Fibroblast of lung (primary cell): Measurements from ENCODE around the gene GAS2L3. TPM values are rescaled to one million over a fixed set of nuclear protein-coding genes. Genes with fewer than 3 reads are reported as not detected.

Source experiments
- DNase-seq, 2 donors: peaks; one replicate each; pipeline versions ENCODE4 v3.0.0 to v3.0.0-alpha.2; 2010; ENCODE audit warnings: low read depth in 2 of 2
- H2AFZ ChIP-seq: 2 replicates; pipeline ENCODE4 v1.5.1; 2012; ENCODE audit warnings: low read length, control low read depth, inconsistent platforms
- H3K27ac ChIP-seq: 2 replicates; pipeline ENCODE4 v1.5.1; 2011; ENCODE audit warnings: low read length, control low read depth; ENCODE audit not compliant: insufficient read depth
- H3K27me3 ChIP-seq: 2 replicates; pipeline ENCODE4 v1.5.1; 2011; ENCODE audit warnings: mild to moderate bottlenecking, low read length; ENCODE audit not compliant: control insufficient read depth, insufficient read depth
- H3K36me3 ChIP-seq: 2 replicates; pipeline ENCODE4 v1.5.1; 2011; ENCODE audit warnings: low read length; ENCODE audit not compliant: control insufficient read depth, insufficient read depth
- H3K4me1 ChIP-seq: 2 replicates; pipeline ENCODE4 v1.5.1; 2011; ENCODE audit warnings: low read length; ENCODE audit not compliant: control insufficient read depth, insufficient read depth; ENCODE audit errors: extremely low read depth
- H3K4me2 ChIP-seq: 2 replicates; pipeline ENCODE4 v1.5.1; 2011; ENCODE audit warnings: low read length, control low read depth; ENCODE audit not compliant: insufficient read depth; ENCODE audit errors: extremely low read depth
- H3K4me3 ChIP-seq, 4 experiments: fragments of 200-600 bp in 1 of 4; sonication (generic) in 1 of 4; replicated peaks in 1 of 4; 2 replicates each; pipeline ENCODE4 v1.5.1; 2011 to 2016; ENCODE audit warnings: low read length in 4 of 4, low read depth in 3 of 4, mild to moderate bottlenecking in 3 of 4, control low read depth in 2 of 4, inconsistent platforms in 1 of 4, mixed read lengths in 1 of 4; ENCODE audit not compliant: insufficient read depth in 1 of 4; ENCODE audit errors: control extremely low read depth in 1 of 4
- H3K79me2 ChIP-seq: 2 replicates; pipeline ENCODE4 v1.5.1; 2012; ENCODE audit warnings: mild to moderate bottlenecking, low read length, inconsistent platforms; ENCODE audit not compliant: control insufficient read depth, insufficient read depth
- H3K9ac ChIP-seq: 2 replicates; pipeline ENCODE4 v1.5.1; 2011; ENCODE audit warnings: mild to moderate bottlenecking, low read length, control low read depth; ENCODE audit not compliant: insufficient read depth
- H3K9me3 ChIP-seq: 2 replicates; pipeline ENCODE4 v1.5.1; 2012; ENCODE audit warnings: low read depth, low read length; ENCODE audit not compliant: control insufficient read depth, insufficient read depth
- H4K20me1 ChIP-seq: 2 replicates; pipeline ENCODE4 v1.5.1; 2011; ENCODE audit warnings: low read length; ENCODE audit not compliant: control insufficient read depth, insufficient read depth; ENCODE audit errors: extremely low read depth
- EZH2 ChIP-seq: IDR thresholded peaks from 2 replicates; pipeline ENCODE4 v1.5.1; 2012; ENCODE audit warnings: low read length, control low read depth, mild to moderate bottlenecking; ENCODE audit errors: missing control alignments
- polyA plus RNA-seq, 2 donors: library from polyadenylated mRNA; depleted of rRNA in 1 of 2; stranded (reverse) in 1 of 2; unstranded in 1 of 2; fragments of >200 nt; gene quantifications; 2 replicates each; pipeline ENCODE4 v1.2.1, GENCODE V29; 2011 to 2012; ENCODE audit warnings: missing spikeins in 1 of 2
- total RNA-seq: library from RNA; depleted of rRNA; stranded (reverse); fragments of >200 nt; gene quantifications from 2 replicates; pipeline ENCODE4 v1.2.1, GENCODE V29; 2014
- TF ChIP-seq, protein P1 (sequence below), 2 donors: IDR thresholded peaks in 1 of 2; conservative IDR thresholded peaks in 1 of 2; 1 replicate in 1 of 2; 2 replicates in 1 of 2; pipeline ENCODE4 v1.5.1; 2011 to 2012; ENCODE audit warnings: low read length in 2 of 2, control low read depth in 1 of 2, inconsistent platforms in 1 of 2, low read depth in 1 of 2, mild to moderate bottlenecking in 1 of 2

The GAS2L3 gene
- total and polyA plus RNA-seq, 2 donors (not counting 1 experiment from before 2014, with no cell fraction given), result 13.2 to 33.4 TPM

DNA sequence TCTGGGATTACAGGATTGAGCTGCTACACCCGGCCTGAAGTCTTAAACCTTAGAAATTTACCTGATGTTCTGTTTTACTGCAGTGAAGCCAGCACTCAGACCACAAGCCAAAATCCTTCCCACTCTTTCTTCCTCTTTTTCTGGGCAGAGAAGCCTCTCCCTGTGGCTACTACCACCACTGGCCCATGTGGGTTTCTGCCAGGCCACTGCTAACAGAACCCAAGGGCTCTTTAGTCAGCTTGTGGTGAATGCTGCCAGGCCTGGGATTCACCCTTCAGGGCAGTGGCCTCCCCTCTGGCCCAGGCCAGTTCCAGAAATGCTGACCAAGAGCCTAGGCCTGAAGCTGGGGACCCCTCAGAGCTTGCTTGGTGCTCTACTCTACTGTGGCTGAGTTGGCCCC is 35.3 kb downstream of the GAS2L3 start:
- Histone ChIP-seq H3K27me3 (no peaks in the 10 kb centered on the region), H3K4me2 (no peak overlapping the region), H3K79me2 (peaks cover 8% of the 10 kb centered on the region), H4K20me1 (no peaks in the 10 kb centered on the region), H3K27ac (no peak overlapping the region), H3K9ac (no peak overlapping the region), H3K9me3 (no peaks in the 10 kb centered on the region), H2AFZ (no peak overlapping the region), H3K4me1 (no peaks in the 10 kb centered on the region), H3K36me3 (peaks cover 2% of the 10 kb centered on the region), H3K4me3 (no peak overlapping the region)
- TF ChIP-seq EZH2, result no peak
- TF ChIP-seq, protein P1, sequence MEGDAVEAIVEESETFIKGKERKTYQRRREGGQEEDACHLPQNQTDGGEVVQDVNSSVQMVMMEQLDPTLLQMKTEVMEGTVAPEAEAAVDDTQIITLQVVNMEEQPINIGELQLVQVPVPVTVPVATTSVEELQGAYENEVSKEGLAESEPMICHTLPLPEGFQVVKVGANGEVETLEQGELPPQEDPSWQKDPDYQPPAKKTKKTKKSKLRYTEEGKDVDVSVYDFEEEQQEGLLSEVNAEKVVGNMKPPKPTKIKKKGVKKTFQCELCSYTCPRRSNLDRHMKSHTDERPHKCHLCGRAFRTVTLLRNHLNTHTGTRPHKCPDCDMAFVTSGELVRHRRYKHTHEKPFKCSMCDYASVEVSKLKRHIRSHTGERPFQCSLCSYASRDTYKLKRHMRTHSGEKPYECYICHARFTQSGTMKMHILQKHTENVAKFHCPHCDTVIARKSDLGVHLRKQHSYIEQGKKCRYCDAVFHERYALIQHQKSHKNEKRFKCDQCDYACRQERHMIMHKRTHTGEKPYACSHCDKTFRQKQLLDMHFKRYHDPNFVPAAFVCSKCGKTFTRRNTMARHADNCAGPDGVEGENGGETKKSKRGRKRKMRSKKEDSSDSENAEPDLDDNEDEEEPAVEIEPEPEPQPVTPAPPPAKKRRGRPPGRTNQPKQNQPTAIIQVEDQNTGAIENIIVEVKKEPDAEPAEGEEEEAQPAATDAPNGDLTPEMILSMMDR (conservative IDR thresholded peaks at IDR 0.05 in 1 of 2, IDR thresholded peaks at IDR 0.05 in 1 of 2; ENCODE audit: low read depth in 1 of 2, low read length in 2 of 2), result no peak
- DNase-seq, result no peak

DNA sequence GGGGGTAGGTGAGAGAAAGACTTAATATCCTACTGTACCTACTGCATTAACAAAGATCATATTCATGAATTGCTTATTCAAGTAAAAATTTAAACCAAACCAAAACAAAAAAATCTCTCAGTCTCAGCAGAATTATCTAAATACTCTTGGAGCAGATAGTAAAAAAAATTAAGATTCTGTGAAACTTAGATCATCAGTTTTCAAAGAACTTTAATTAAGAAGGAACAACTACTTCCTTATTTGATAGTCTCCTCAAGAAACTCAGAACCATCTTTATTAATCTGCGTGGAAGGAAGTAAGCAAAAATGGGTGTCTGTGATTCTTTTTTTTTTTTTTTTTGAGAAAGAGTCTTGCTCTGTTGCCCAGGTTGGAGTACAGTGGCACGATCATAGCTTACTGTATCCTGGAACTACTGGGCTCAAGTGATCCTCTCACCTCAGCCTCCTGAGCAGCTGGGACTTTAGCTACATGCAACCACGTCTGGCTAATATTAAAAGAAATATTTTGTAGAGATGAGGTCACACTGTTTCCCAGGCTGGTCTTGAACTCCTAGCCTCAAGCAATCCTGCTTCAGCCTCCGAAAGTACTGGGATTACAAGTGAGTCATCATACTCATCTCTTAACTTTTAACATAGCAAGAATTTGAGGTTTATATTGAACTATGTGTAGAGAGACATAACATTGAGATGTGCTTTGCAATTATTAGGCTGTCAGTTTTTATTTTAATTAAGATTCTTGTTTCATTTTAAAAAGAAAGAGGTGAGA is 37.4 kb downstream of the GAS2L3 start:
- Histone ChIP-seq H3K36me3 (peaks cover 2% of the 10 kb centered on the region), H3K27ac (no peak overlapping the region), H3K4me3 (no peak overlapping the region), H3K4me1 (no peaks in the 10 kb centered on the region), H3K9ac (no peak overlapping the region), H4K20me1 (no peaks in the 10 kb centered on the region), H2AFZ (no peak overlapping the region), H3K79me2 (peaks cover 8% of the 10 kb centered on the region), H3K27me3 (no peaks in the 10 kb centered on the region), H3K4me2 (no peak overlapping the region), H3K9me3 (no peaks in the 10 kb centered on the region)
- TF ChIP-seq, protein P1 (conservative IDR thresholded peaks at IDR 0.05 in 1 of 2, IDR thresholded peaks at IDR 0.05 in 1 of 2; ENCODE audit: low read depth in 1 of 2, low read length in 2 of 2), result no peak
- TF ChIP-seq EZH2, result no peak
- no peak for DNase-seq

DNA sequence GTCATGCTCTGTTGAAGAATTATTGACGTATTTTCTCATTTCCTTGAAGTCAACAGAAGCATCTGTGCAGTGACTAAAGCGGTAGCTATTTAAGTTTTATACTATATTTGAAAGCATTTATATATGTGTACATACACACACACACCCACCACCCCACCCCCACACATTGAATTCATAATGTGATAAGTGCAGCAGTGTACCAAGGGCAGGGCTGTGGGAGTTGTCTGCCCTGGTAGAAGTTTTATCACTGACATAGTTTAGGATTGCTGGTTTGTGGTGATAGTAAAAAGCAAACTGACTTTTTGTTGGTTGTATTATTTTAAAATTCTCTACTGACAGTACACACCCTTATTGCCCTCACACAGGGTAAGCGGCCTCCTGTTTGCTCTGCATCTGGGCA is 39.1 kb downstream of the GAS2L3 start:
- peaks cover 2% of the 10 kb centered on the region for H3K36me3 ChIP-seq
- no peak overlapping the region for H3K4me2 ChIP-seq
- no peaks in the 10 kb centered on the region for H3K9me3 ChIP-seq
- no peaks in the 10 kb centered on the region for H3K4me1 ChIP-seq
- peaks cover 8% of the 10 kb centered on the region for H3K79me2 ChIP-seq
- no peak overlapping the region for H2AFZ ChIP-seq
- no peak overlapping the region for H3K27ac ChIP-seq
- H4K20me1 ChIP-seq, result no peaks in the 10 kb centered on the region
- TF ChIP-seq, protein P1 (conservative IDR thresholded peaks at IDR 0.05 in 1 of 2, IDR thresholded peaks at IDR 0.05 in 1 of 2; ENCODE audit: low read depth in 1 of 2, low read length in 2 of 2), result no peak
- TF ChIP-seq EZH2, result no peak
- no peak overlapping the region for H3K9ac ChIP-seq
- no peak overlapping the region for H3K4me3 ChIP-seq
- H3K27me3 ChIP-seq, result no peaks in the 10 kb centered on the region
- no peak for DNase-seq
